Lung (tissue), 12 donors: Measurements from ENCODE around the gene GRID2. TPM values are rescaled to one million over a fixed set of nuclear protein-coding genes. Genes with fewer than 3 reads are reported as not detected.

Source experiments
- ATAC-seq: fragments of 200-7000 bp; cut with Tn5 transposase; one replicate; pipeline ENCODE4 v1.9.1; 2020; ENCODE audit warnings: moderate number of reproducible peaks; ENCODE audit not compliant: insufficient read depth, low FRiP score
- DNase-seq, 3 donors: peaks; one replicate each; pipeline ENCODE4 v3.0.0-alpha.2; 2013 to 2017
- H3K27ac ChIP-seq, 2 donors: one replicate each; pipeline ENCODE4 v1.5.1; 2013; ENCODE audit warnings: mild to moderate bottlenecking in 2 of 2, moderate library complexity in 2 of 2, control low read depth in 1 of 2, inconsistent platforms in 1 of 2, low read depth in 1 of 2, low read length in 1 of 2
- H3K27me3 ChIP-seq, 3 donors: one replicate each; pipeline ENCODE4 v1.5.1; 2013; ENCODE audit warnings: low read length in 2 of 3; ENCODE audit not compliant: control insufficient read depth in 3 of 3, insufficient read depth in 3 of 3
- H3K36me3 ChIP-seq, 4 donors: one replicate each; pipeline ENCODE4 v1.5.1; 2013; ENCODE audit warnings: low read length in 4 of 4, mild to moderate bottlenecking in 1 of 4, moderate library complexity in 1 of 4; ENCODE audit not compliant: control insufficient read depth in 4 of 4, insufficient read depth in 4 of 4
- H3K4me1 ChIP-seq, 5 donors: one replicate each; pipeline ENCODE4 v1.5.1; 2013; ENCODE audit warnings: low read length in 5 of 5, mild to moderate bottlenecking in 2 of 5, moderate library complexity in 1 of 5; ENCODE audit not compliant: control insufficient read depth in 5 of 5, insufficient read depth in 5 of 5
- H3K4me3 ChIP-seq: one replicate; pipeline ENCODE4 v1.5.1; 2013; ENCODE audit warnings: mild to moderate bottlenecking, control low read depth, moderate library complexity
- H3K9ac ChIP-seq, 2 donors: one replicate each; pipeline ENCODE4 v1.5.1; 2013; ENCODE audit warnings: low read length in 2 of 2, control low read depth in 1 of 2; ENCODE audit not compliant: insufficient read depth in 1 of 2
- H3K9me3 ChIP-seq, 4 donors: one replicate each; pipeline ENCODE4 v1.5.1; 2013; ENCODE audit warnings: low read length in 3 of 4, mild to moderate bottlenecking in 1 of 4, moderate library complexity in 1 of 4; ENCODE audit not compliant: control insufficient read depth in 4 of 4, insufficient read depth in 3 of 4
- CTCF ChIP-seq: IDR thresholded peaks from 2 replicates; pipeline ENCODE4 v1.5.1; 2012; ENCODE audit warnings: mild to moderate bottlenecking; ENCODE audit errors: control extremely low read depth, extremely low read depth
- WGBS, 2 donors: extraction: QIAGEN DNeasy Blood & Tissue Kit; methylation state at CpG; one replicate each; pipeline ENCODE4 v1.1.7; 2013; 5-methylcytosine and 5-hydroxymethylcytosine counted together
- polyA plus RNA-seq, 2 donors: library from polyadenylated mRNA; stranded (reverse); fragments of 200-250 nt; gene quantifications; one replicate each; pipeline ENCODE4 v1.2.1, GENCODE V29; 2013
- total RNA-seq, 2 donors: library from RNA; depleted of rRNA in 1 of 2; stranded (reverse); fragments of >200 nt in 1 of 2; gene quantifications; one replicate each; pipeline ENCODE4 v1.2.1, GENCODE V29; 2014 to 2021
- donor health status: control.
- donor health status: control.
- donor health status: Bipolar disorder and iron deficiency.
- donor health status: healthy.
- donor health status: DM: yes; HTN: yes; CAD: no.

The GRID2 gene
- total and polyA plus RNA-seq, 4 donors = 0.09 to 1.3 TPM; not detected in 2

- peaks cover 0 to 2% (median 0%) of the 10 kb centered on the region in 4 donors for H3K9me3 ChIP-seq
- no peak overlapping the region for H3K27ac ChIP-seq
- no peak for DNase-seq
- no peaks in the 10 kb centered on the region for H3K27me3 ChIP-seq
- no peak overlapping the region for H3K9ac ChIP-seq
- 83 to 85% methylated on average over 4 of the region's 4 CpGs for WGBS, 2 donors
- H3K36me3 ChIP-seq = no peaks in the 10 kb centered on the region
- no peak overlapping the region for H3K4me3 ChIP-seq
- ATAC-seq = no peak
- no peaks in the 10 kb centered on the region for H3K4me1 ChIP-seq
- TF ChIP-seq CTCF = no peak
These were observed 883.7 kb downstream of the GRID2 start for GRCh38 chr4:93187466-93187865.

GRCh38 chr4:93187892-93188291 lies 884.1 kb downstream of the GRID2 start:
- no peaks in the 10 kb centered on the region for H3K27me3 ChIP-seq
- no peak for DNase-seq
- no peak overlapping the region for H3K27ac ChIP-seq
- no peak for ATAC-seq
- H3K4me3 ChIP-seq = no peak overlapping the region
- peaks cover 0 to 2% (median 0%) of the 10 kb centered on the region in 4 donors for H3K9me3 ChIP-seq
- no peaks in the 10 kb centered on the region for H3K4me1 ChIP-seq
- TF ChIP-seq CTCF = no peak
- 89 to 94% methylated on average over 4 of the region's 4 CpGs for WGBS, 2 donors
- H3K9ac ChIP-seq = no peak overlapping the region
- H3K36me3 ChIP-seq = no peaks in the 10 kb centered on the region

- 39 to 61% methylated on average over 2 of the region's 2 CpGs for WGBS, 2 donors
- Histone ChIP-seq H3K4me3 (no peak overlapping the region), H3K4me1 (peaks cover 0 to 14% (median 0%) of the 10 kb centered on the region in 5 donors), H3K9me3 (peaks cover 0 to 1% (median 0%) of the 10 kb centered on the region in 4 donors), H3K36me3 (no peaks in the 10 kb centered on the region), H3K27me3 (no peaks in the 10 kb centered on the region), H3K27ac (no peak overlapping the region), H3K9ac (no peak overlapping the region)
- no peak for ATAC-seq
- TF ChIP-seq CTCF = no peak
- peak; percentile 36 to 86 (median 78) for DNase-seq
These were observed 895.7 kb downstream of the GRID2 start for GRCh38 chr4:93199492-93199891.

GRCh38 chr4:93201471-93202096 lies 897.8 kb downstream of the GRID2 start:
- H3K9me3 ChIP-seq = peaks cover 0 to 1% (median 0%) of the 10 kb centered on the region in 4 donors
- ATAC-seq = no peak
- no peak overlapping the region for H3K9ac ChIP-seq
- 48% methylated on average over 4 of the region's 4 CpGs for WGBS, 2 donors
- H3K27ac ChIP-seq = no peak overlapping the region
- DNase-seq = no peak
- H3K36me3 ChIP-seq = no peaks in the 10 kb centered on the region
- H3K4me1 ChIP-seq = peaks cover 0 to 14% (median 0%) of the 10 kb centered on the region in 5 donors
- no peak overlapping the region for H3K4me3 ChIP-seq
- H3K27me3 ChIP-seq = no peaks in the 10 kb centered on the region
- TF ChIP-seq CTCF = no peak
